SK-N-SH (cell line): Measurements from ENCODE around the gene HSBP1. TPM values are rescaled to one million over a fixed set of nuclear protein-coding genes. Genes with fewer than 3 reads are reported as not detected.

ENCODE experiments used
- CTCF ChIA-PET: fragments of 300-600, 350-600 bp; formaldehyde crosslinking; extraction: SDS; loops from one replicate; lab custom pipeline; 2021; lab: Yijun Ruan, JAX
- POLR2A ChIA-PET: fragments of 350-600 bp; sonication (Branson Sonifier 250); formaldehyde crosslinking; extraction: SDS; loops from one replicate; lab custom pipeline; 2020; ENCODE audit warnings: antibody characterized with exemption, inconsistent platforms; lab: Yijun Ruan, JAX
- DNase-seq: peaks from one replicate; pipeline ENCODE4 v3.0.0; 2012
- H2AFZ ChIP-seq: fragments of 200-600 bp; sonication (generic); 2 replicates; pipeline ENCODE4 v1.8.1; 2016; ENCODE audit warnings: antibody characterized with exemption, mild to moderate bottlenecking, low read depth
- H3F3A ChIP-seq: fragments of 200-600 bp; sonication (generic); replicated peaks from 2 replicates; pipeline ENCODE3; 2016; ENCODE audit warnings: antibody characterized with exemption, mild to moderate bottlenecking; ENCODE audit not compliant: insufficient read depth
- H3K27ac ChIP-seq, 2 experiments: fragments of 200-500 bp in 1 of 2; fragments of 200-600 bp in 1 of 2; sonication (Bioruptor generic) in 1 of 2; sonication (generic), shearing (Covaris generic) in 1 of 2; 2 replicates each; pipeline versions ENCODE4 v1.5.1 to v1.6.1; 2014 to 2016; ENCODE audit warnings: low read depth in 2 of 2, inconsistent platforms in 1 of 2, low read length in 1 of 2, mild to moderate bottlenecking in 1 of 2, mixed read lengths in 1 of 2
- H3K27me3 ChIP-seq: fragments of 200-600 bp; sonication (generic), shearing (Covaris generic); 2 replicates; pipeline ENCODE4 v1.6.1; 2016; ENCODE audit warnings: mixed run types; ENCODE audit not compliant: insufficient read depth
- H3K36me3 ChIP-seq, 2 experiments: fragments of 200-500 bp in 1 of 2; fragments of 200-600 bp in 1 of 2; sonication (Bioruptor generic) in 1 of 2; sonication (generic) in 1 of 2; replicated peaks in 1 of 2; 2 replicates each; pipeline versions ENCODE3 to v1.5.1; 2014 to 2016; ENCODE audit warnings: low read length in 1 of 2, mild to moderate bottlenecking in 1 of 2; ENCODE audit not compliant: insufficient read depth in 2 of 2, control insufficient read depth in 1 of 2
- H3K4me1 ChIP-seq, 2 experiments: fragments of 200-500 bp in 1 of 2; fragments of 200-600 bp in 1 of 2; sonication (Bioruptor generic) in 1 of 2; sonication (generic), shearing (Covaris generic) in 1 of 2; 2 replicates each; pipeline versions ENCODE4 v1.5.1 to v1.6.1; 2014 to 2016; ENCODE audit warnings: low read depth in 1 of 2, low read length in 1 of 2, mixed run types in 1 of 2; ENCODE audit not compliant: insufficient read depth in 2 of 2, control insufficient read depth in 1 of 2
- H3K4me2 ChIP-seq: fragments of 200-600 bp; sonication (generic), shearing (Covaris generic); 2 replicates; pipeline ENCODE4 v1.6.1; 2017; ENCODE audit warnings: mixed run types
- H3K4me3 ChIP-seq, 2 experiments: fragments of 200-500 bp in 1 of 2; fragments of 200-600 bp in 1 of 2; sonication (Bioruptor generic) in 1 of 2; sonication (generic), shearing (Covaris generic) in 1 of 2; 2 replicates each; pipeline versions ENCODE4 v1.5.1 to v1.8.1; 2014 to 2016; ENCODE audit warnings: low read depth in 2 of 2, inconsistent platforms in 1 of 2, low read length in 1 of 2, mild to moderate bottlenecking in 1 of 2, mixed read lengths in 1 of 2, moderate library complexity in 1 of 2
- H3K79me2 ChIP-seq: fragments of 200-600 bp; sonication (generic); 2 replicates; pipeline ENCODE4 v1.8.1; 2017; ENCODE audit warnings: mild to moderate bottlenecking; ENCODE audit not compliant: insufficient read depth
- H3K9ac ChIP-seq: fragments of 200-600 bp; sonication (generic); 2 replicates; pipeline ENCODE4 v1.6.1; 2017; ENCODE audit warnings: mixed run types
- H3K9me2 ChIP-seq: fragments of 200-600 bp; sonication (generic); 2 replicates; pipeline ENCODE4 v1.6.1; 2017; ENCODE audit warnings: mixed run types
- H3K9me3 ChIP-seq: fragments of 200-600 bp; sonication (generic); 2 replicates; pipeline ENCODE4 v1.6.1; 2017; ENCODE audit warnings: mixed run types, mild to moderate bottlenecking, moderate library complexity
- H4K20me1 ChIP-seq: fragments of 200-600 bp; sonication (generic); 2 replicates; pipeline ENCODE4 v1.6.1; 2017; ENCODE audit warnings: mild to moderate bottlenecking, mixed run types; ENCODE audit not compliant: insufficient read depth
- CHD2 ChIP-seq: fragments of 150-350 bp; IDR thresholded peaks from 2 replicates; pipeline ENCODE4 v1.6.1; 2018; ENCODE audit warnings: low read length; ENCODE audit not compliant: partially characterized antibody
- CTCF ChIP-seq: fragments of 200-600 bp; sonication (generic); IDR thresholded peaks from 2 replicates; pipeline ENCODE4 v1.6.1; 2017; ENCODE audit warnings: antibody characterized with exemption, mild to moderate bottlenecking, moderate library complexity
- ELF1 ChIP-seq: IDR thresholded peaks from 2 replicates; pipeline ENCODE4 v1.4.0; 2012
- EP300 ChIP-seq, 2 experiments: IDR thresholded peaks; 2 replicates each; pipeline versions ENCODE4 v1.4.0 to v1.6.1; 2012; ENCODE audit warnings: borderline replicate concordance in 1 of 2, low read depth in 1 of 2, low read length in 1 of 2
- GABPA ChIP-seq: IDR thresholded peaks from 2 replicates; pipeline ENCODE4 v1.4.0; 2012; ENCODE audit warnings: low read depth, mild to moderate bottlenecking
- JUND ChIP-seq: IDR thresholded peaks from 2 replicates; pipeline ENCODE4 v1.4.0; 2012
- MEF2A ChIP-seq: IDR thresholded peaks from 2 replicates; pipeline ENCODE4 v1.4.0; 2012; ENCODE audit warnings: low read depth, borderline replicate concordance
- MXI1 ChIP-seq: IDR thresholded peaks from 2 replicates; pipeline ENCODE4 v1.6.1; 2012; ENCODE audit warnings: mild to moderate bottlenecking, low read depth, low read length, improper control_type of control experiment
- PBX3 ChIP-seq: IDR thresholded peaks from 2 replicates; pipeline ENCODE4; 2012
- SIN3A ChIP-seq: IDR thresholded peaks from 2 replicates; pipeline ENCODE4 v1.6.1; 2012; ENCODE audit warnings: low read depth, mild to moderate bottlenecking, low read length, moderate library complexity, borderline replicate concordance
- TEAD4 ChIP-seq: IDR thresholded peaks from 2 replicates; pipeline ENCODE4 v1.4.0; 2012; ENCODE audit warnings: mild to moderate bottlenecking, borderline replicate concordance; ENCODE audit not compliant: insufficient read depth
- WGBS: methylation state at CpG from one replicate; pipeline ENCODE4 v1.1.6; 2017; ENCODE audit warnings: low lambda C conversion rate; 5-methylcytosine and 5-hydroxymethylcytosine counted together
- polyA plus RNA-seq, 3 experiments: library from polyadenylated mRNA; depleted of rRNA; stranded (reverse); fragments of >200 nt; gene quantifications; 2 replicates each; pipeline ENCODE4 v1.2.3, GENCODE V29; 2012
- TF ChIP-seq, protein P1 (sequence below): IDR thresholded peaks from 2 replicates; pipeline ENCODE4 v1.6.1; 2012; ENCODE audit warnings: mild to moderate bottlenecking, low read depth, low read length, moderate library complexity

HSBP1 gene
- polyA plus RNA-seq, 1 of the 3 experiments (the other 2 are of a cell fraction): 177 TPM

DNA sequence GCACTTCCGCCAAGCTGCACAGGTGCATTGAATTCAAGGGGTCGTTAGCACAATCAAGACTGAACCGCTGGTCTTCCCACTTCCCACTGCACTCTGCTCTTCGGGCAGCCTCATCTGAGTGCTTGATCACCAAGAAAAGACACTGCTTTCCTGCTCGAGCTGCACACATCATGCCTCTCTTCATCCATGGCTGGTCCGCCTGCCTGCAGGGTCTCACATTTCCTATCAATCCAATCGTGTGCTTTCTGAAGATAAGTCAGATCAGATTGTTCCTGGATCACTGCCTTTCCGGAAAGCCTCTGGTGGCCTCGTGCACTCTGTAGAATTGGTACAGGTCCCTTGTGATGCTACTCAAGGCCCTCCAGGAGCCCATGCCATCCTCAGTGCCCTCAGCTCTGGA lies 30.8 kb upstream of the HSBP1 start:
- H3K9me3 ChIP-seq: no peaks in the 10 kb centered on the region
- no peaks in the 10 kb centered on the region for H3K36me3 ChIP-seq
- ChIA-PET POLR2A (no interaction called here), CTCF (no interaction called here)
- H4K20me1 ChIP-seq: 0 out of 2 replicates have a peak, but pooled peaks cover 6% of the 10 kb centered on the region
- no peaks in the 10 kb centered on the region for H3K79me2 ChIP-seq
- no peaks in the 10 kb centered on the region for H3K9me2 ChIP-seq
- H3K4me1 ChIP-seq: no peaks in the 10 kb centered on the region; a peak in 2 of 4 replicates
- no peak overlapping the region for H3K9ac ChIP-seq
- H3F3A ChIP-seq: peaks cover 5% of the 10 kb centered on the region
- WGBS: 44% methylated on average over 7 of the region's 9 CpGs
- no peak for DNase-seq
- H3K27me3 ChIP-seq: no peaks in the 10 kb centered on the region
- H3K27ac ChIP-seq: no peak overlapping the region
- TF ChIP-seq TEAD4: no peak
- no peak for TF ChIP-seq PBX3
- TF ChIP-seq MXI1: no peak
- no peak for TF ChIP-seq EP300 (IDR thresholded peaks at IDR 0.05; ENCODE audit: borderline replicate concordance in 1 of 2, low read depth in 1 of 2, low read length in 1 of 2)
- no peak for TF ChIP-seq MEF2A
- no peak for TF ChIP-seq CHD2
- no peak for TF ChIP-seq CTCF
- TF ChIP-seq ELF1: no peak
- TF ChIP-seq JUND: no peak
- no peak for TF ChIP-seq GABPA
- TF ChIP-seq, protein P1, sequence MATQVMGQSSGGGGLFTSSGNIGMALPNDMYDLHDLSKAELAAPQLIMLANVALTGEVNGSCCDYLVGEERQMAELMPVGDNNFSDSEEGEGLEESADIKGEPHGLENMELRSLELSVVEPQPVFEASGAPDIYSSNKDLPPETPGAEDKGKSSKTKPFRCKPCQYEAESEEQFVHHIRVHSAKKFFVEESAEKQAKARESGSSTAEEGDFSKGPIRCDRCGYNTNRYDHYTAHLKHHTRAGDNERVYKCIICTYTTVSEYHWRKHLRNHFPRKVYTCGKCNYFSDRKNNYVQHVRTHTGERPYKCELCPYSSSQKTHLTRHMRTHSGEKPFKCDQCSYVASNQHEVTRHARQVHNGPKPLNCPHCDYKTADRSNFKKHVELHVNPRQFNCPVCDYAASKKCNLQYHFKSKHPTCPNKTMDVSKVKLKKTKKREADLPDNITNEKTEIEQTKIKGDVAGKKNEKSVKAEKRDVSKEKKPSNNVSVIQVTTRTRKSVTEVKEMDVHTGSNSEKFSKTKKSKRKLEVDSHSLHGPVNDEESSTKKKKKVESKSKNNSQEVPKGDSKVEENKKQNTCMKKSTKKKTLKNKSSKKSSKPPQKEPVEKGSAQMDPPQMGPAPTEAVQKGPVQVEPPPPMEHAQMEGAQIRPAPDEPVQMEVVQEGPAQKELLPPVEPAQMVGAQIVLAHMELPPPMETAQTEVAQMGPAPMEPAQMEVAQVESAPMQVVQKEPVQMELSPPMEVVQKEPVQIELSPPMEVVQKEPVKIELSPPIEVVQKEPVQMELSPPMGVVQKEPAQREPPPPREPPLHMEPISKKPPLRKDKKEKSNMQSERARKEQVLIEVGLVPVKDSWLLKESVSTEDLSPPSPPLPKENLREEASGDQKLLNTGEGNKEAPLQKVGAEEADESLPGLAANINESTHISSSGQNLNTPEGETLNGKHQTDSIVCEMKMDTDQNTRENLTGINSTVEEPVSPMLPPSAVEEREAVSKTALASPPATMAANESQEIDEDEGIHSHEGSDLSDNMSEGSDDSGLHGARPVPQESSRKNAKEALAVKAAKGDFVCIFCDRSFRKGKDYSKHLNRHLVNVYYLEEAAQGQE: no peak
- TF ChIP-seq SIN3A: no peak
- TF ChIP-seq, all 33 proteins: peak for 0
- Histone ChIP-seq H2AFZ (no peak overlapping the region), H3K4me2 (no peak overlapping the region), H3K4me3 (no peak overlapping the region)
